MCF 10A (cell line): ENCODE measurements around the gene TECR. TPM values are rescaled to one million over a fixed set of nuclear protein-coding genes. Genes with fewer than 3 reads are reported as not detected.

Source experiments
- BruUV-seq: library from RNA; stranded (reverse); fragments of 400-500 nt; replicated peaks from 2 replicates; lab custom pipeline; 2021; lab: Mats Ljungman, UMichigan
- CTCF ChIA-PET: fragments of 300-600 bp; sonication (Branson Sonifier 250); formaldehyde crosslinking; extraction: SDS; loops from one replicate; lab custom pipeline; 2021; ENCODE audit warnings: antibody characterized with exemption, inconsistent platforms; lab: Yijun Ruan, JAX
- POLR2A ChIA-PET: fragments of 300-600, 350-650 bp; sonication (Branson Sonifier 250); formaldehyde crosslinking; extraction: SDS; loops from one replicate; lab custom pipeline; 2020; ENCODE audit warnings: antibody characterized with exemption, inconsistent platforms; lab: Yijun Ruan, JAX
- DNase-seq: peaks from one replicate; pipeline ENCODE4 v3.0.0-alpha.2; 2018; ENCODE audit not compliant: unreplicated experiment
- H3K27ac Mint-ChIP-seq: one replicate; pipeline ENCODE4 v1.8.0; 2022; ENCODE audit warnings: mild to moderate bottlenecking, low read depth, mixed read lengths; ENCODE audit not compliant: unreplicated experiment
- H3K27me3 Mint-ChIP-seq: one replicate; pipeline ENCODE4 v1.8.0; 2022; ENCODE audit warnings: mixed read lengths; ENCODE audit not compliant: insufficient read depth, unreplicated experiment
- H3K36me3 Mint-ChIP-seq: one replicate; pipeline ENCODE4 v1.8.0; 2022; ENCODE audit warnings: mild to moderate bottlenecking, moderate library complexity, mixed read lengths; ENCODE audit not compliant: insufficient read depth, unreplicated experiment
- H3K4me1 Mint-ChIP-seq: one replicate; pipeline ENCODE4 v1.8.0; 2022; ENCODE audit warnings: mixed read lengths; ENCODE audit not compliant: insufficient read depth, unreplicated experiment
- H3K4me3 Mint-ChIP-seq: one replicate; pipeline ENCODE4 v1.8.0; 2022; ENCODE audit warnings: mild to moderate bottlenecking, moderate library complexity, mixed read lengths; ENCODE audit not compliant: unreplicated experiment
- H3K9me3 Mint-ChIP-seq: one replicate; pipeline ENCODE4 v1.8.0; 2022; ENCODE audit warnings: mixed read lengths; ENCODE audit not compliant: unreplicated experiment
- CTCF ChIP-seq: fragments of 200-600 bp; IDR thresholded peaks from one replicate; pipeline ENCODE4 v1.8.0; 2022; ENCODE audit warnings: antibody characterized with exemption, mild to moderate bottlenecking; ENCODE audit not compliant: unreplicated experiment
- intact Hi-C: fragments of 100-400 bp; cut with micrococcal nuclease; formaldehyde crosslinking; loops from 2 replicates; pipeline ENCODE4 v1.14.1; 2022
- total RNA-seq: library from RNA; stranded (reverse); gene quantifications from 2 replicates; pipeline ENCODE4 v1.2.3, GENCODE V29; 2022

TECR gene
- total RNA-seq, 1 experiment from 2014 or later: 106 TPM

- peak within 1 kb of the TSS; percentile 76 for H3K4me3 Mint-ChIP-seq
- peak within 1 kb of the TSS; percentile 83 for H3K27ac Mint-ChIP-seq
- intact Hi-C loops: no loop called here
- CTCF ChIA-PET: interaction anchor here (0.7 to 6.6 kb wide), 5 partner anchors 10 to 28 kb away, joined by 3 to 50 read pairs (median 3); no protein-coding TSS in a partner anchor
- DNase-seq: peak; percentile 99
- POLR2A ChIA-PET: interaction anchor here (0.6 to 6.8 kb wide), 13 partner anchors 15 to 359 kb away, joined by 3 to 203 read pairs (median 4); partner anchors contain the start of genes ASF1B, DDX39A and DNAJB1
- TF ChIP-seq CTCF: no peak
- no peaks in the 10 kb centered on the region for H3K9me3 Mint-ChIP-seq
- H3K4me1 Mint-ChIP-seq: peaks cover 38% of the 10 kb centered on the region
- BruUV-seq: no TSS peak
- H3K27me3 Mint-ChIP-seq: no peaks in the 10 kb centered on the region
- peaks cover 20% of the 10 kb centered on the region for H3K36me3 Mint-ChIP-seq
Measured at GRCh38 chr19:14496029-14496833, 33.2 kb upstream of the TECR start, which contains the start of gene GIPC1. GIPC1 (minus strand) TSS chr19:14496127; CDS start chr19:14482976, 13,151 bp downstream.

DNA sequence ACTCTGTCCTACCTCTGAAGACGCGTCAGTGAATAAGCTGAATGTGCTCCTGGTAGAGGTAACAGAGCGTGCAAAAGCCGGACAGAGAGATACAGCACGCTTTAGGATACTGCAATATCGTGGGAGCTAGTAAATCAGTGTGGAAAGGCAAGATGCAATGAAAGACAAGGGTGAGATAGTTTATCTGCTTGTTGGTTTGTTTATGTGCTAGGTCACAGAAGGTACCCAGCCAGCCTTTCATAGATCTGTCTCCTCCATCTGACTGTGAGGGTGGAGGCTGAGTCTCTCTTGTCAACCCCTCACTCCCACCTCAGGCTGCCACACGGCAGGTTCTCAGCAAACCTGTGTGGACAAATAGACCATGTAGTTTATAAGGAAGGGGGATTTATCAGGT is 32.6 kb upstream of the TECR start:
- H3K27me3 Mint-ChIP-seq: no peaks in the 10 kb centered on the region
- POLR2A ChIA-PET: interaction anchor here (0.6 to 6.8 kb wide), 12 partner anchors 15 to 360 kb away, joined by 3 to 203 read pairs (median 6); partner anchors contain the start of genes ADGRE5, ASF1B, DDX39A and DNAJB1
- H3K36me3 Mint-ChIP-seq: peaks cover 14% of the 10 kb centered on the region
- DNase-seq: no peak
- intact Hi-C loops: no loop called here
- peak overlapping the region; percentile 76 for H3K4me3 Mint-ChIP-seq
- H3K9me3 Mint-ChIP-seq: no peaks in the 10 kb centered on the region
- H3K4me1 Mint-ChIP-seq: peaks cover 38% of the 10 kb centered on the region
- BruUV-seq: TSS peak; percentile 67
- peak overlapping the region; percentile 83 for H3K27ac Mint-ChIP-seq
- CTCF ChIA-PET: interaction anchor here (0.5 to 2.8 kb wide), 4 partner anchors 9 to 80 kb away, joined by 3 to 24 read pairs (median 4); no protein-coding TSS in a partner anchor
- no peak for TF ChIP-seq CTCF

DNA sequence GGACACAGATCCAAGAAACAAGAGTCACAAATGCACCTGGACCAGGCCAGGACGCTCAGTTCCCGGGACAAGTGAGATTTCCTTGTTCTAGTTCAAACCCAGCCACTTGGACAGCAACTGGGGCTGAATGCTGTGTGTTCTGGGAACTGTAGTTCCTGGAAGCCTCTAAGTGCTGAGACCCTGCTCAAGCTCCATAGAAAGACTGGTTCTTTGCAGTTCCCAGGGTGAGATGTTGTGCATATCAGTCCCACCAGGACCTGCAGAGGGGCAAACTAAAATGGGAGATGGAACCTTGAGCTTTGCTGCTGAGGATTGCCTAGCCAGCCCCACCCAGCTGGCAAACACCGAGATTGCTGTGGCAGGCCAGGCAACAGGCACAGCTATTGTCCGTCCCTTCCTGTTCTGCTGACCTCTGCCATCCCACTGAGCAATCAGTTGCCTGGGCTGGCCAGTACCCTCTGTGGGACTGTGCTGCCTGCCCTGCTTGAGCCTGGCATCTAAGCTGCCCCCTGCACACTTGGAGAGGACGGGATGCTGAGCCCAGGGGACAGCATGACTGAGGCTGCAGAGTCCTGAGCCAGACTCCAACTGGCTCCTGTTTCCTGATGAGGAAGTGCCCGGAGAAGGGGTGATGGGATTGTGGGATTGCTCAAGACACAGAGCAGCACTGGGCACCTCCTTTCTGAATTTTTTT is 32.0 kb upstream of the TECR start:
- Mint-ChIP-seq H3K9me3 (no peaks in the 10 kb centered on the region), H3K4me1 (peaks cover 41% of the 10 kb centered on the region), H3K4me3 (peak overlapping the region; percentile 76), H3K27ac (peak overlapping the region; percentile 83), H3K27me3 (no peaks in the 10 kb centered on the region), H3K36me3 (peaks cover 9% of the 10 kb centered on the region)
- TF ChIP-seq CTCF: no peak
- intact Hi-C loops: no loop called here
- no TSS peak for BruUV-seq
- ChIA-PET POLR2A (interaction anchor here (0.8 to 6.8 kb wide), 7 partner anchors 14 to 116 kb away, joined by 4 to 203 read pairs (median 8); partner anchors contain the start of genes ADGRE5 and DNAJB1), CTCF (interaction anchor here (0.5 to 2.8 kb wide), 6 partner anchors 8 to 366 kb away, joined by 3 to 24 read pairs (median 4); no protein-coding TSS in a partner anchor)
- peak; percentile 51 for DNase-seq
